ENCODE measurements around the gene HAPLN2.

HAPLN2 gene

GRCh38 chr1:156652131-156652991, 33.1 kb downstream of the HAPLN2 start:
- Histone ChIP-seq H3K27me3 (peaks cover 100% of the 10 kb centered on the region), H3K4me1 (ENCODE audit: control insufficient read depth in 1 of 2, insufficient read depth in 1 of 2, low read depth in 1 of 2, low read length in 1 of 2) (peaks cover 6 to 7% of the 10 kb centered on the region in 2 experiments), H3K36me3 (no peaks in the 10 kb centered on the region), H3K27ac (no peak overlapping the region), H3K9me3 (no peaks in the 10 kb centered on the region), H3K4me3 (ENCODE audit: low read depth in 1 of 2, low read length in 1 of 2) (no peak overlapping the region)
- TF ChIP-seq CTCF (IDR thresholded peaks at IDR 0.05), result no peak

- no peak overlapping the region for H3K4me3 ChIP-seq (ENCODE audit: low read depth in 1 of 2, low read length in 1 of 2)
- H3K27ac ChIP-seq, result no peak overlapping the region
- H3K9me3 ChIP-seq, result no peaks in the 10 kb centered on the region
- H3K36me3 ChIP-seq, result no peaks in the 10 kb centered on the region
- peaks cover 12% of the 10 kb centered on the region in 2 experiments for H3K4me1 ChIP-seq (ENCODE audit: control insufficient read depth in 1 of 2, insufficient read depth in 1 of 2, low read depth in 1 of 2, low read length in 1 of 2)
- no peak for TF ChIP-seq CTCF (IDR thresholded peaks at IDR 0.05)
- peaks cover 100% of the 10 kb centered on the region for H3K27me3 ChIP-seq
Measured at GRCh38 chr1:156652992-156653355, 33.8 kb downstream of the HAPLN2 start.

- Histone ChIP-seq H3K9me3 (no peaks in the 10 kb centered on the region), H3K27me3 (peaks cover 100% of the 10 kb centered on the region), H3K4me1 (ENCODE audit: control insufficient read depth in 1 of 2, insufficient read depth in 1 of 2, low read depth in 1 of 2, low read length in 1 of 2) (peaks cover 12% of the 10 kb centered on the region in 2 experiments), H3K4me3 (ENCODE audit: low read depth in 1 of 2, low read length in 1 of 2) (no peak overlapping the region), H3K36me3 (no peaks in the 10 kb centered on the region), H3K27ac (no peak overlapping the region)
- no peak for TF ChIP-seq CTCF (IDR thresholded peaks at IDR 0.05)
Measured at GRCh38 chr1:156654700-156655099, 35.5 kb downstream of the HAPLN2 start.

- H3K9me3 ChIP-seq, result no peaks in the 10 kb centered on the region
- H3K27me3 ChIP-seq, result peaks cover 100% of the 10 kb centered on the region
- no peak for TF ChIP-seq CTCF (IDR thresholded peaks at IDR 0.05)
- H3K36me3 ChIP-seq, result no peaks in the 10 kb centered on the region
- no peak overlapping the region for H3K27ac ChIP-seq
- H3K4me1 ChIP-seq (ENCODE audit: control insufficient read depth in 1 of 2, insufficient read depth in 1 of 2, low read depth in 1 of 2, low read length in 1 of 2), result peaks cover 12 to 19% of the 10 kb centered on the region in 2 experiments
- no peak overlapping the region for H3K4me3 ChIP-seq (ENCODE audit: low read depth in 1 of 2, low read length in 1 of 2)
Measured at GRCh38 chr1:156655151-156655903, 36.1 kb downstream of the HAPLN2 start.

- peaks cover 100% of the 10 kb centered on the region for H3K27me3 ChIP-seq
- no peaks in the 10 kb centered on the region for H3K9me3 ChIP-seq
- H3K4me1 ChIP-seq (ENCODE audit: control insufficient read depth in 1 of 2, insufficient read depth in 1 of 2, low read depth in 1 of 2, low read length in 1 of 2), result peaks cover 12 to 20% of the 10 kb centered on the region in 2 experiments
- no peak for TF ChIP-seq CTCF (IDR thresholded peaks at IDR 0.05)
- H3K36me3 ChIP-seq, result no peaks in the 10 kb centered on the region
- no peak overlapping the region for H3K27ac ChIP-seq
- no peak overlapping the region for H3K4me3 ChIP-seq (ENCODE audit: low read depth in 1 of 2, low read length in 1 of 2)
Measured at GRCh38 chr1:156655904-156656516, 36.8 kb downstream of the HAPLN2 start.
